ENCODE measurements around the gene HOXA1. TPM values are rescaled to one million over a fixed set of nuclear protein-coding genes. Genes with fewer than 3 reads are reported as not detected.
"Not testable (repeated sequence)": the region's sequence is repeated elsewhere in the genome, so short reads cannot be mapped to it uniquely, and the experiment has no call there.

HOXA1 gene
- total RNA-seq, 1 donor from 2014 or later, result 0.77 TPM

DNA sequence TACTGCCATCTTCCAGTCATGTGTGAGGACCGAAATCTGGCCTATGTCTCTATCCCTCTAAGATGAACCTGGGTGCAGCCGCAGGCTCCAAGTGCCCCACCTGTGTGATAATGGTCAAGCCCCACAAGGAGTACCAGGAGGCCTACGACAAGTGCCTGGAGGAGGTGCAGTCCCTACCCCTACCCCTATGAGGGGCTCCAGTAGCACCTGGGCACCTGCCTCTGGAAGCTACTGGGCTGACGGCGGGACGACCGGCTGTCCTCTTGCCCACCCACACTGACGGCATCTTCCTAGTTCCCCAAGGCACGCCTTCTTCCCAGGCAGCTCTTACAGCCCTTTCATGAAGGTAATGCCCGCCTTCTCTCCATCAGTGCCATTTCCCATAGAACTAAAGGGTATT lies 47.4 kb downstream of the HOXA1 start:
- intact Hi-C loops (cut with DNase I), result no loop called here
- Histone ChIP-seq H3K9me3 (no peaks in the 10 kb centered on the region), H3K36me3 (no peaks in the 10 kb centered on the region), H3K27me3 (ENCODE audit: low read depth) (no peaks in the 10 kb centered on the region), H3K27ac (no peak overlapping the region), H3K4me3 (no peak overlapping the region), H3K4me1 (no peaks in the 10 kb centered on the region)
- no peak for TF ChIP-seq CTCF (IDR thresholded peaks at IDR 0.05)
- ATAC-seq, result no peak
- no peak for DNase-seq

GRCh38 chr7:27046854-27047549 lies 48.8 kb downstream of the HOXA1 start:
- intact Hi-C loops (cut with DNase I), result no loop called here
- DNase-seq, result no peak
- no peak for ATAC-seq
- Histone ChIP-seq H3K27ac (no peak overlapping the region), H3K27me3 (ENCODE audit: low read depth) (no peaks in the 10 kb centered on the region), H3K4me1 (no peaks in the 10 kb centered on the region), H3K9me3 (no peaks in the 10 kb centered on the region), H3K36me3 (no peaks in the 10 kb centered on the region), H3K4me3 (no peak overlapping the region)
- no peak for TF ChIP-seq CTCF (IDR thresholded peaks at IDR 0.05)

- H3K4me3 ChIP-seq; H3K27ac ChIP-seq; H3K4me1 ChIP-seq; H3K36me3 ChIP-seq; H3K9me3 ChIP-seq; H3K27me3 ChIP-seq (ENCODE audit: low read depth); intact Hi-C loops (cut with DNase I); DNase-seq; ATAC-seq: not testable (repeated sequence)
These were observed 49.8 kb downstream of the HOXA1 start for GRCh38 chr7:27045972-27046371.

- H3K36me3 ChIP-seq; H3K9me3 ChIP-seq; ATAC-seq; DNase-seq; H3K4me3 ChIP-seq; H3K27me3 ChIP-seq (ENCODE audit: low read depth); H3K27ac ChIP-seq; intact Hi-C loops (cut with DNase I); H3K4me1 ChIP-seq: not testable (repeated sequence)
These were observed 50.7 kb downstream of the HOXA1 start for GRCh38 chr7:27045066-27045465.

Other genes starting within 250 kb of the HOXA1 start
- gene SKAP2, start 231.4 kb downstream of the HOXA1 start, total RNA-seq, result 75.0 TPM
- gene HOXA2, start 6.7 kb upstream of the HOXA1 start, total RNA-seq, result 1.5 TPM
- 8.5 TPM for gene HOXA4, start 34.8 kb upstream of the HOXA1 start, total RNA-seq
- gene HOXA5, start 47.7 kb upstream of the HOXA1 start, total RNA-seq, result 16.0 TPM
- gene HOXA6, start 51.8 kb upstream of the HOXA1 start, total RNA-seq, result 4.6 TPM
- 4.6 TPM for gene HOXA3, start 56.6 kb upstream of the HOXA1 start, total RNA-seq
- gene HOXA7, start 60.7 kb upstream of the HOXA1 start, total RNA-seq, result 2.2 TPM
- 1.7 TPM for gene HOXA9, start 69.5 kb upstream of the HOXA1 start, total RNA-seq
- 0.38 TPM for gene HOXA10, start 78.3 kb upstream of the HOXA1 start, total RNA-seq
- not detected for gene HOXA11, start 89.2 kb upstream of the HOXA1 start, total RNA-seq
- not detected for gene HOXA13, start 104.1 kb upstream of the HOXA1 start, total RNA-seq
- not detected for gene EVX1, start 146.8 kb upstream of the HOXA1 start, total RNA-seq